Amniotic epithelial cell (primary cell): ENCODE results near the gene ERICH6B.
"Not testable (repeated sequence)": the region's sequence is repeated elsewhere in the genome, so short reads cannot be mapped to it uniquely, and the experiment has no call there.

Experiments
- DNase-seq: peaks from one replicate; pipeline ENCODE4 v3.0.0-alpha.2; 2010; ENCODE audit warnings: low read depth

The ERICH6B gene

DNA sequence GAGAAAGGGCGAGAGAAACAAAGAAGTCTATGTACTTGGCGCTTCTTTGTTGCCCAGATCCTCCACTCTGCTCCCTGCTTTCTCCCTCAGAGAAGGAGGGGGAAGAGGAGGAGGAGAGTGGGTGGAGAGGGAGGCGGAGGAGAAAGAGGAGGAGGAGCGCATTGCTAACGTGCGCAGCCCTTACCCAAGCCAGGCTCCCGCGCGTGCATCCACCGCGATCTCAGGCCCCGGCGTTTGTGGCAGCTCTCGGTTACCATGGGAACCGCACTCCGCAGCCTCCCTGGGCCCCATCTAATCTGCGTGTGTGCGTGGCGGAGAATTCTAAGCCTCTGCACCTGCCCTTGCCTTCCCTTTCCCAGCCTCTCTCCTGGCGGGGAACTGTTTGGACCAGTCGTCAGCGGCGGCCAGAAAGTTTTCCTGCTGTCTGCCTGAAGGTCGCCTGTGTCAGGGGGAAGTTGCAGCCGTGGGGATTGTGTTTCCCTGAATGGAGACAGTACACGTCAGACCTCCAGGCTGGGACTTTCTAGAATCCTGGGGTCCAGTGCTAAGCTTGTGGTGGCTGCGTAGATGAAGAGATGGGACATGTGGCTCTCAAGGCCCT, at the start of gene ERICH6B:
TSS of gene ERICH6B (minus strand) at position 239 of the 601 bp plus-strand sequence. CDS start 18,734 bp downstream, outside the sequence.
- DNase-seq: peak; percentile 51

DNA sequence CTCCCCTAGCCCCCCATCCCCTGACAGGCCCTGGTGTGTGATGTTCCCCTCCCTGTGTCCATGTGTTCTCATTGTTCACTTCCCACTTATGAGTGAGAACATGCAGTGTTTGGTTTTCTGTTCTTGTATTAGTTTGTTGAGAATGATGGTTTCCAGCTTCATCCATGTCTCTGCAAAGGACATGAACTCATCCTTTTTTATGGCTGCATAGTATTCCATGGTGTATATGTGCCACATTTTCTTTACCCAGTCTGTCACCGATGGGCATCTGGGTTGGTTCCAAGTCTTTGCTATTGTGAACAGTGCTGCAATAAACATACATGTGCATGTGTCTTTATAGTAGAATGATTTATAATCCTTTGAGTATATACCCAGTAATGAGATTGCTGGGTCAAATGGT, 47.4 kb upstream of the ERICH6B start:
- not testable (repeated sequence) for DNase-seq

GRCh38 chr13:45662162-45662561, 46.6 kb upstream of the ERICH6B start:
- DNase-seq: no peak

GRCh38 chr13:45660458-45660857, 44.9 kb upstream of the ERICH6B start:
- not testable (repeated sequence) for DNase-seq

DNA sequence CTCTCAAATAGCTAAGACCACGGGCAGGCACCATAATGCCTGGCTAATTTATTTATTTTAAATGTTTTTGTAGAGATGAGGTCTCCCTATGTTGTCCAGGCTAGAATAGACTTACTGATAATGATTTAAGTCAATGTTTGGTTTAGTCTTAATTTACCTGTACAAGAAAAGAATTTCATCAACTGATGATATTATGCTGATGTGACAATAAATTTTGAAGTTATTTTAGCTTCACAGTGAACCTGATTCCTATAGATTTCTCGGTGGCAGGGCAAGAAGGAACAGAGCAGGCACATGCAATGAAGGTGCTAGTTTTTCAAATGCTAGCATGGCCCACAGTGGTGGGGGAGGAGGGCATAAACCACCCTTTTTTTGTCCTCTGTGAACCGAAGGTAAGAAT, 44.0 kb upstream of the ERICH6B start:
- no peak for DNase-seq

- DNase-seq: no peak
Observed at GRCh38 chr13:45658586-45659235, 43.2 kb upstream of the ERICH6B start.

- no peak for DNase-seq
Observed at GRCh38 chr13:45654633-45655349, 39.3 kb upstream of the ERICH6B start.

DNA sequence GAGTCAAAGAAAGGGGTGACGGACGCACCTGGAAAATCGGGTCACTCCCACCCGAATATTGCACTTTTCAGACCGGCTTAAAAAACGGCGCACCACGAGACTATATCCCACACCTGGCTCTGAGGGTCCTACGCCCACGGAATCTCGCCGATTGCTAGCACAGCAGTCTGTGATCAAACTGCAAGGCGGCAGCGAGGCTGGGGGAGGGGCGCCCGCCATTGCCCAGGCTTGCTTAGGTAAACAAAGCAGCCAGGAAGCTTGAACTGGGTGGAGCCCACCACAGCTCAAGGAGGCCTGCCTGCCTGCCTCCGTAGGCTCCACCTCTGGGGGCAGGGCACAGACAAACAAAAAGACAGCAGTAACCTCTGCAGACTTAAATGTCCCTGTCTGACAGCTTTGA, 29.7 kb upstream of the ERICH6B start:
- DNase-seq: not testable (repeated sequence)

GRCh38 chr13:45642159-45642558, 26.6 kb upstream of the ERICH6B start:
- not testable (repeated sequence) for DNase-seq

GRCh38 chr13:45635291-45635690, 19.8 kb upstream of the ERICH6B start:
- DNase-seq: not testable (repeated sequence)

- peak; percentile 1 for DNase-seq
Observed at GRCh38 chr13:45630791-45631190, 15.3 kb upstream of the ERICH6B start.

DNA sequence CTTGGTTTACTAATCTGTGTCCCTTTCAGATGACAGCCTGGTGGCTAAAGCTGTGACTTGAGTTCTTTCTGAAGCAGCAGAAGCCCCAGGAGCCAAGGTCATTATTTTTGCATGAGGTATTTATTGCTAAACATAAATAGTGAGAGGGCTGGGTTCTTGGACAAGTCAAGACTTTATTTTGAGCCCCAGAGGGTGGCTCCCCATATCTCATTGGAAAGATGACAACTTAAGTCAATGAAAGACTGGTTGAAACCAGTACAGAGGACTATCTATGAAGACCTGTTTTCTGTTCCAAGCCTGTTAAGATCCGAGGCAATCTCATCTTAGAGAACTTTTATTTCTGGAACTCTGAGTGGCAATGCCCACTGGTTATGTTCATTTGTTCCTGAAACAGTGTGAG, 14.4 kb upstream of the ERICH6B start:
- no peak for DNase-seq

DNA sequence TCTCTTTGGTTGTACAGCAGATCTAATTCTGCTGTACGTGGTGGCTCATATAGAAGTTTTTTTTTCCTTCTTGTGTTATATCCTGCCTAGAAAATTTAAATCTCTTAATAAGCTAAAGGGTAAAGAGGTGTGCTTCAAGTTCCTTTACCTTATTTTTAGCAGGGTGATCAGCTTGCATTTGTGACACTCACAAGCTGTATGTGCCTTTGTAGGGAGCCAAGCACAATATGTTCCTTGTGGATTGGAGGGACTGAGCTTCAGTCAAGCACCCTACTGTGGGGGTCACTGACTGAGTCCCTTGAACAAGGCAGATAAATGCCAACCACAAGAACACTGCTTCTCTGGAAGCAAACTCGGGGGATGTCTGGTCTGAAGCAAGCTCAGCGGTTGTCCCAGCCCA, 12.6 kb upstream of the ERICH6B start:
- no peak for DNase-seq

- DNase-seq: no peak
Observed at GRCh38 chr13:45627656-45628055, 12.1 kb upstream of the ERICH6B start.

DNA sequence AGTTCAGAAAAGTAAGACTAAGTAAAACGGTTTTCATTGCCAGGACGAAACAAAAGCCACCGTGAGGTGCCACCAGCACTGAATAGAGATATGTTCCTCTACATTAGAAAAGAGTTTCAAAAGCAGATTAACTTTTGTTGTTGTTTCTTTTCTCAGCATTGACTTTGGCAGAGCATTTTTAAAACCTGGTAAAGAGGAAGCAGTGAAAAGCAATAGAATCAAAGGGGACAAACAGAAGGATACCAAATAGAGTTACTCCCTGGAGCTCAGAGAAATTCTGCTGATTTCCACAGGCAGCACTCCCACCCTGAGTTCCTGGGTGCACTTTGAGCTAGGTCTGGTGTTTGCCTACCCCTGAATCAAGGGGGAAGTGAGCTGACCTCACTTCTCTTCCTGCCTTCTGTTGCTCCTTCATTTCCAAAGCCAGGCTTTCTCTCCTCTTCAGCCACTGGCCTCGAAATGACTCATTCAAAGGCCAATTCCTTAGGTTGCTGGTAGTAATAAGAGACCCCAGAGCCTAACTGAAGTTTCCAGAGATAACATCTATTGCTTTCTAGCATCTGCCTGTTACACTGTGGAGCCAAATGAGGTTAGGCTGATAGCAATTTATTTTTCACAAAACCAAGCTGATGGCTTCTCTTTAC, 11.3 kb upstream of the ERICH6B start:
- DNase-seq: no peak

DNA sequence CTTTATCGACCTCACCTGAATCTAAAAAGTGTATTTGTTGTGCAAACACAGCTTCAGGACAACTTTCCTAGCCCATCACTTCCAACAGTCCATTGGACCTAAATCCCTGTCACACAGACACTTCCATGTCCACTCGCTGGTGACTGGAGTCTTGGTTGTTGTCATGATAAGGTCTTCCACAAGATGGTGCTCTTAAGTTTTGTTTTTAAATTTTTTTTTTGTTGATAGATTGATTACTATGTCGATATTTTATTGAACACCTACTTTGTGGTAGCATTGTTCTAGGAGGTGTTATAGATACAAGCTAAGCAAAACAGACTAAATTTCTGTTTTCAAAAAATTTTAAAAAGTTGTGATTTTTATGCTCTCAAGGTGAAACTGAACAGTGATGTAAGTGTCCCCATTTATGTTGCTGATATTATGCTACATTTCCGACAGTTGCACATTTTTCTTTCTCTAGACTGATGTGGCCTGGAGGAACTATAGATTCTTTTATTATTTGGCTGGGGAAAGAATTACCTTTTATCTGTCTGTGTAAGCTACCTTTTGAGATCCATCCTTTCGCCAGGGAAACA, 8.1 kb upstream of the ERICH6B start:
- peak; percentile 11 for DNase-seq

DNA sequence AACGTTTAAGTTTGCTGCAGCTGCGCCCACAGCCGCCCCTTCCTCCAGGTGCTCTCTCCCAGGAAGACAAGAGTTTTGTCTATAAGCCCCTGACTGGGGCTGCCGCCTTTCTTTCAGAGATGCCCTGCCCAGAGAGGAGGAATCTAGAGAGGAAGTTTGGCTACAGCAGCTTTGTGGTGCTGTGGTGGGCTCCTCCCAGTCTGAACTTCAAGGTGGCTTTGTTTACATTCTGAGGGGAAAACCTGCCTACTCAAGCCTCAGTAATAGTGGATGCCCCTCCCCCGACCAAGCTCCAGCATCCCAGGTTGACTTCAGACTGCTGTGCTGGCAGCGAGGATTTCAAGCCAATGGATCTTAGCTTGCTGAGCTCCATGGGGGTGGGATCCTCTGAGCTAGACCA, 6.4 kb upstream of the ERICH6B start:
- DNase-seq: no peak

DNA sequence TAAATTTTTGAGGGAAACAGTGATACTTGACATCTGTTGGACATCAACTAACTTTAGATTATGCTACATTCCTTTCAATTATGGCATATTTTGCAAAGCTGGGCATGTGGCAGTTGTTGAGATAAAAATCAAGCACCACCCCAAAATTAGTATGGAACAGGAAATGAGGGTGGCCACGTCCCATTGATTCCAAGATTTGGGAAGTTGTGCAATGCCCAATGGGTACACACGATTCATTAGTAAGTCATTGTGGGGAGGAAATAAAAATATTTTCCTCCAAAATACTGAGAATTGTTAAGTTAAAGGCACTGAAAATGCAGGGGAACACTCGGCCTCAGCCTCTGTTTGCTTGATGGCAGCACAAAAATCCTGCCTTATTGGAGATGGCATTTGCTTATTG, 7.6 kb downstream of the ERICH6B start:
- DNase-seq: no peak

- DNase-seq: no peak
Observed at GRCh38 chr13:45604892-45605291, 10.6 kb downstream of the ERICH6B start.

- no peak for DNase-seq
Observed at GRCh38 chr13:45603338-45603737, 12.2 kb downstream of the ERICH6B start.

DNA sequence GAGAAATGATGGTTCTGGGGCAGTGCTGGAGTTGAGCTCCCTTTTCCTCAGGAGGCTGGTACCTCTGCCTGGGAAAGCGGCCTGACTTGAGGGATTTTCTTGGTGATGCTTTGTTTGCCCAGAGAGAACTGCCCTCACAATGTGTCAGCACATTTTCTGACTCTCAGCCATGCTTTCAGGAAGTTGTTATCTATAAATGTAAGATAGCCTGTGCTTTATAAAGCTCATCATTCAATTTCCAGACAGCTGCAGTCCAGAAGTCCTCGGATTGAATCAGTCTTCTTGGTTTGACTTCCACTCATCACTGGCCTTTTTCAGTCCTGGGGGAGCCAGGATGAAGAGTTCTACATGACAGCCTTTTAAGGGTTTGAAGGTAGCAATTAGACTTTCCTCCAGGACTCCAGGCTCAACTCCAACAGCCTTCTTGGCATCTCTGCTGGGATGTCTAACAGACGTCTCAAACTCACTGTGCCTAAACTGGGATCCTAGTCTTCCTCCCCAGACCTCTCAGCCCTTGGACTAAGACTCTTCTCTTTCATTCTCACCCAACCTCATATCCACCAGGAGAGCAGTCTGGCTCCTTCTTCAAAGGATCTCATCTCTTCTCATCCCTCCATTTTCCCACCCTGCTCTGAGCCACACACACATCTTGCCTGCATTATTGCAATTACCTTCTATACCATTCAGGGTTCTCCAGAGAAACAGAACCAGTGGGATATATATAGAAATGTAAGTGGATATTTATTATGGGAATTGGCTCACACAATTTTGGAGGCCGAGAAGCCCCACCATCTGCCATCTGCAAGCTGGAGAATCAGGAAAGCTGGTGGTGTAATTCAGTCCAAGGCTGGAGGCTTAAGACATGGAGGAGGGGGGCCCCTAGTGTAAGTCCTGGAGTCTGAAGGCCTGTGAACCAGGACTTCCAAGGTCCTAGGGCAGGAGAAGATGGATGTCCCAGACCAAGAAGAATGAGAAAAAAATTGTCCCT, 13.1 kb downstream of the ERICH6B start:
- DNase-seq: peak; percentile 73
